Astrocyte of the cerebellum (primary cell): ENCODE data around the gene UBTD1.
"Not testable (repeated sequence)": the region's sequence is repeated elsewhere in the genome, so short reads cannot be mapped to it uniquely, and the experiment has no call there.

Source experiments
- DNase-seq: peaks from one replicate; pipeline ENCODE4 v3.0.0-alpha.2; 2011; ENCODE audit warnings: low read depth
- H3K4me3 ChIP-seq: 2 replicates; pipeline ENCODE4 v1.5.1; 2011; ENCODE audit warnings: mild to moderate bottlenecking, low read depth, low read length, moderate library complexity
- in situ Hi-C: cut with HindIII; loops from 2 replicates; pipeline ENCODE4 v1.10.0; 2017; ENCODE audit warnings: low sequenced_read_pairs
- TF ChIP-seq, protein P1 (sequence below): IDR thresholded peaks from 2 replicates; pipeline ENCODE4 v1.5.1; 2012; ENCODE audit warnings: low read length, low read depth, moderate library complexity, mild to moderate bottlenecking; ENCODE audit errors: missing control alignments

The UBTD1 gene

GRCh38 chr10:97553575-97554031, 54.9 kb downstream of the UBTD1 start:
- DNase-seq, result peak; percentile 53
- TF ChIP-seq, protein P1, sequence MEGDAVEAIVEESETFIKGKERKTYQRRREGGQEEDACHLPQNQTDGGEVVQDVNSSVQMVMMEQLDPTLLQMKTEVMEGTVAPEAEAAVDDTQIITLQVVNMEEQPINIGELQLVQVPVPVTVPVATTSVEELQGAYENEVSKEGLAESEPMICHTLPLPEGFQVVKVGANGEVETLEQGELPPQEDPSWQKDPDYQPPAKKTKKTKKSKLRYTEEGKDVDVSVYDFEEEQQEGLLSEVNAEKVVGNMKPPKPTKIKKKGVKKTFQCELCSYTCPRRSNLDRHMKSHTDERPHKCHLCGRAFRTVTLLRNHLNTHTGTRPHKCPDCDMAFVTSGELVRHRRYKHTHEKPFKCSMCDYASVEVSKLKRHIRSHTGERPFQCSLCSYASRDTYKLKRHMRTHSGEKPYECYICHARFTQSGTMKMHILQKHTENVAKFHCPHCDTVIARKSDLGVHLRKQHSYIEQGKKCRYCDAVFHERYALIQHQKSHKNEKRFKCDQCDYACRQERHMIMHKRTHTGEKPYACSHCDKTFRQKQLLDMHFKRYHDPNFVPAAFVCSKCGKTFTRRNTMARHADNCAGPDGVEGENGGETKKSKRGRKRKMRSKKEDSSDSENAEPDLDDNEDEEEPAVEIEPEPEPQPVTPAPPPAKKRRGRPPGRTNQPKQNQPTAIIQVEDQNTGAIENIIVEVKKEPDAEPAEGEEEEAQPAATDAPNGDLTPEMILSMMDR, result peak; percentile 94
- no peak overlapping the region for H3K4me3 ChIP-seq
- in situ Hi-C loops, result no loop called here

- H3K4me3 ChIP-seq, in situ Hi-C loops, DNase-seq: not testable (repeated sequence)
These were observed 55.6 kb downstream of the UBTD1 start for GRCh38 chr10:97554336-97554735.

GRCh38 chr10:97555541-97555940, 56.8 kb downstream of the UBTD1 start:
- H3K4me3 ChIP-seq, in situ Hi-C loops, DNase-seq: not testable (repeated sequence)

DNA sequence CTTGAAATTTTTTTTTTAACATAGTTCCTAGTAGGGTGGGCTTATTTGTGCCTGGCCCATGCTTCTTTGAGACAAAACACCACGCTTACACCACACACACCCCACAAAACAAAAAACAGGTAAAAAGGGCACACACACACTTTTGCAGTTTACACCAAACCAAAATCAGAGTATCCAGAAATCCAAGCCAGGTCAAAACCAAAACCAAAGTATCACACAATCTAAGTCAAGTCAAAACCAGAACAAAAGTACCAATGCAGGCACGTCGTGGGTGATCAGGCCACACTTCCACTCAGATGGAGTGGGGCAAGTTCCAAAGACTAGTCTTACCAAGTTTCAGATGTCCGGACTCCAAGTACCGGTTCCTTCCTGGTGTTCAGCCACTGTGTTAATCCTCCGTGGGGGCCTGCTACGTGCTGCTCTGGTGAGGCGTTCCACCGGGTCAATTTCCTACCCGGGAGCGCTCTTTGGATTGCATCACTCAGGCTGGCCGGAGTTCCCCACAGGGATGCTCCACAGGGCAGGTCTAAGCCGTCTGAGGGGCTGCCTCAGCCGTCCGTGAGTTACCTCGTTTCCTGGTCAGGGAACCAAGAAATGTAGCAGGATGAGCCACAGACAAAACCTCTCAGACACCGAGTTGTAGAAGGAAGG, 62.1 kb downstream of the UBTD1 start:
- DNase-seq, in situ Hi-C loops, H3K4me3 ChIP-seq: not testable (repeated sequence)

DNA sequence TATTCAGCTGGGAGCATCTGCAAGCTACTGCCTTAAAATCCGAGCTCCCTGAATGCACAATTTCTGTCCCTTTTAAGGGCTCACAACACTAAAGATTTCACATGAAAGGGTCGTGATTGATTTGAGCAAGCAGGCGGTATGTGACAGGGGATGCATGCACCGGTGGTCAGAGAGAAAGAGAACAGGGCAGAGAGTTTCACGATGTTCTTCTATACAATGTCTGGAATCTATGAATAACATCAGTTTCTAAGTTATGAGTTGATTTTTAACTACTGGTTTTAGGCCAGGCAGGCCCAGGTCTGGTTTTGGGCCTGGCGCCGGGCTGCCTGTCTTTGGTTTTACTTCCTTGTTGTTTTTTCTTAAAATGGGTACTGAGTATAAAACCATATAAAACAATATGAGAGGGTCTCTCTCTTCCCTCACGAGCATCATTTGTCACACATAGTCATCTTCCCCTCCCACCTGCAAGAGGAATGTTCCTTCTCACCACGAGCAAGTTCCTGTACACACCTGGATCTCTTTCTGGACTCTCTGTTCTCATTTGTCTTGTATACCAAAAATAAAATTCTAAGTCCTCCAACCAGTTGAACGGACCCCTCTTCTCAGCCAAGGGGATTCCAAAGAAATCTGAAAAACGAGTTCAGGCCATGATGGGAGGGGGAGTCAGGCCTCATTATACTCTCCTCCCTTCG, 62.8 kb downstream of the UBTD1 start:
- H3K4me3 ChIP-seq, DNase-seq, in situ Hi-C loops: not testable (repeated sequence)

DNA sequence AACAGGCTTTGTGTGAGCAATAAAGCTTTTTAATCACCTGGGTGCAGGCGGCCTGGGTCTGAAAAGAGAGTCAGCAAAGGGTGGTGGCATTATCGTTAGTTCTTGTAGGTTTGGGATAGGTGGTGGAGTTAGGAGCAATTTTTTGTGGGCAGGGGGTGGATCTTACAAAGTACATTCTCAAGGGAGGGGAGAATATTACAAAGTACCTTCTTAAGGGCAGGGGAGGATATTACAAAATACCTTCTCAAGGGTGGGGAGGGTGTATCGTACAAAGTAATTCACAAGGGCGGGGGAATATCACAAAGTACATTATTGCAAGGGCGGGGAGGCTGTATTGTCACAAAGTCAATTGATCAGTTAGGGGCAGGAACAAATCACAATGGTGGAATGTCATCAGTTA, 63.6 kb downstream of the UBTD1 start:
- H3K4me3 ChIP-seq, in situ Hi-C loops, DNase-seq: not testable (repeated sequence)

GRCh38 chr10:97563337-97563736, 64.6 kb downstream of the UBTD1 start:
- in situ Hi-C loops, result no loop called here
- TF ChIP-seq, protein P1, result no peak
- DNase-seq, result no peak
- H3K4me3 ChIP-seq, result no peak overlapping the region

GRCh38 chr10:97564776-97565175, 66.1 kb downstream of the UBTD1 start:
- DNase-seq, result no peak
- in situ Hi-C loops, result no loop called here
- H3K4me3 ChIP-seq, result no peak overlapping the region
- TF ChIP-seq, protein P1, result no peak

- H3K4me3 ChIP-seq, result no peak overlapping the region
- TF ChIP-seq, protein P1, result no peak
- DNase-seq, result no peak
- in situ Hi-C loops, result no loop called here
These were observed 67.7 kb downstream of the UBTD1 start for GRCh38 chr10:97566336-97566996.
